HG03025 (cell line): Measurements from ENCODE around the gene SLC6A5.

ENCODE experiments used
- ATAC-seq: cut with Tn5 transposase; IDR thresholded peaks from one replicate; pipeline ENCODE4 v1.9.1; 2021; ENCODE audit warnings: mild to moderate bottlenecking, moderate library complexity; ENCODE audit not compliant: unreplicated experiment, low FRiP score

Gene SLC6A5

GRCh38 chr11:20596205-20597153, 2.9 kb upstream of the SLC6A5 start:
- ATAC-seq, result no peak

- ATAC-seq, result no peak
Measured at GRCh38 chr11:20597154-20597679, 2.2 kb upstream of the SLC6A5 start.

GRCh38 chr11:20597680-20598484, 1.5 kb upstream of the SLC6A5 start:
- ATAC-seq, result no peak

- no peak for ATAC-seq
Measured at GRCh38 chr11:20598492-20598891, 916 bp upstream of the SLC6A5 start.

- no peak for ATAC-seq
Measured at GRCh38 chr11:20600020-20600346, 575 bp downstream of the SLC6A5 start.

GRCh38 chr11:20600551-20600950, 1.1 kb downstream of the SLC6A5 start:
- ATAC-seq, result no peak

GRCh38 chr11:20601221-20601914, 2.0 kb downstream of the SLC6A5 start:
- no peak for ATAC-seq

GRCh38 chr11:20604295-20604803, 4.9 kb downstream of the SLC6A5 start:
- ATAC-seq, result no peak

GRCh38 chr11:20604864-20605601, 5.6 kb downstream of the SLC6A5 start:
- no peak for ATAC-seq

GRCh38 chr11:20605602-20606091, 6.2 kb downstream of the SLC6A5 start:
- no peak for ATAC-seq

GRCh38 chr11:20608934-20609333, 9.5 kb downstream of the SLC6A5 start:
- ATAC-seq, result no peak

- ATAC-seq, result peak; percentile 94
Measured at GRCh38 chr11:20609727-20610707, 10.6 kb downstream of the SLC6A5 start.

- no peak for ATAC-seq
Measured at GRCh38 chr11:20610825-20611224, 11.4 kb downstream of the SLC6A5 start.

GRCh38 chr11:20611445-20611844, 12.0 kb downstream of the SLC6A5 start:
- no peak for ATAC-seq

GRCh38 chr11:20611892-20612291, 12.5 kb downstream of the SLC6A5 start:
- ATAC-seq, result no peak

GRCh38 chr11:20612416-20612815, 13.0 kb downstream of the SLC6A5 start:
- ATAC-seq, result no peak

GRCh38 chr11:20616920-20617319, 17.5 kb downstream of the SLC6A5 start:
- ATAC-seq, result no peak

GRCh38 chr11:20617346-20618005, 18.1 kb downstream of the SLC6A5 start:
- ATAC-seq, result no peak
